HG03060 (cell line): ENCODE results near the gene FIBCD1.
"Not testable (repeated sequence)": the region's sequence is repeated elsewhere in the genome, so short reads cannot be mapped to it uniquely, and the experiment has no call there.

Experiments
- ATAC-seq: cut with Tn5 transposase; IDR thresholded peaks from one replicate; pipeline ENCODE4 v1.9.1; 2021; ENCODE audit warnings: low read depth, moderate number of reproducible peaks; ENCODE audit not compliant: unreplicated experiment

Gene FIBCD1

GRCh38 chr9:130911254-130912049, 27.6 kb downstream of the FIBCD1 start:
- ATAC-seq: no peak

DNA sequence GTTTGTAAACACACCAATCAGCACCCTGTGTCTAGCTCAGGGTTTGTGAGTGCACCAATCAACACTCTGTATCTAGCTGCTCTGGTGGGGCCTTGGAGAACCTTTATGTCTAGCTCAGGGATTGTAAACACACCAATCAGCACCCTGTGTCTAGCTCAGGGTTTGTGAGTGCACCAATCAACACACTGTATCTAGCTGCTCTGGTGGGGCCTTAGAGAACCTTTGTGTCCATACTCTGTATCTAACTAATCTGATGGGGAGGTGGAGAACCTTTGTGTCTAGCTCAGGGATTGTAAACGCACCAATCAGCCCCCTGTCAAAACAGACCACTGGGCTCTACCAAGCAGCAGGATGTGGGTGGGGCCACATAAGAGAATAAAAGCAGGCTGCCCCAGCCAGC, 28.4 kb downstream of the FIBCD1 start:
- ATAC-seq: not testable (repeated sequence)

GRCh38 chr9:130910041-130910440, 29.0 kb downstream of the FIBCD1 start:
- not testable (repeated sequence) for ATAC-seq

GRCh38 chr9:130908878-130909355, 30.1 kb downstream of the FIBCD1 start:
- no peak for ATAC-seq

GRCh38 chr9:130908146-130908877, 30.7 kb downstream of the FIBCD1 start:
- ATAC-seq: no peak

- ATAC-seq: no peak
These were observed 32.2 kb downstream of the FIBCD1 start for GRCh38 chr9:130906735-130907416.

GRCh38 chr9:130905902-130906734, 32.9 kb downstream of the FIBCD1 start:
- no peak for ATAC-seq

DNA sequence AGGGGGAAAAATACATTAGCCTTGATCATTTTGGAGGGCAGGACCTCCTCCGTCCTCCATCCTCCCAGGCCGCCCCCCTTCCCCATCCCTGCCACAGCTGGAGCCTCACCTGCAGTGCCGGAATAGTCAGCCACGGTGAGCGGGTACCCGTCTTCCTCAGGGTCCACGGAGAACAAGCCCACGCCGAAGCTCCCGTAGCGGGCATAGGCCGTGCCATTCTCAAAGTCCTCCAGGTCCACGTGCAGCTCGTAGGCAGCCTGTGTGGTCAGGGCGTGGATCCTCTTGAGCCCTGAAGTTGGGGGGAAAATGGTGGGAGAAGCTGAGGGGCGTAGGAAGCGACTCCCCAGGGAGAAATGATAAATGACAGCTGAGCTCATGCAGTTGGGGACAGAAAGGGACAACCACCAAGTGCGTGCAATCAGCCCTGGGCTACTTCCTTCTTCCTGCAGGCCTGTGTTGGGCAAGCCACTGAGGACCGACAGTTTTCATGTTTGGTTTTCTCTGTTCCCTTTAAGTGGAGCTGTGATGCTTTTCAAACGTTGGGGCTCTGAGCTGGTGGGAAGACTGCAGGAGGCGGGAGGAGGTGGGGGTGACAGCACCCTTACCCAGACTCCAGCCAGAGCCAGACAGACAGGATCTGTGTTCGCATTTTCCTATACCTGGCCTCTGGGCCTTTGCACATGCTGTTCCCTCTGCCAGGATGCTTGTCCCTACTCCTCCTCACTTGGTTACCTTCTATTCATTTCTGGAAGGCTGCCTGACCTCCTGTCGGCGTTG, 33.7 kb downstream of the FIBCD1 start:
- ATAC-seq: no peak

- ATAC-seq: no peak
These were observed 34.7 kb downstream of the FIBCD1 start for GRCh38 chr9:130904070-130905044.

DNA sequence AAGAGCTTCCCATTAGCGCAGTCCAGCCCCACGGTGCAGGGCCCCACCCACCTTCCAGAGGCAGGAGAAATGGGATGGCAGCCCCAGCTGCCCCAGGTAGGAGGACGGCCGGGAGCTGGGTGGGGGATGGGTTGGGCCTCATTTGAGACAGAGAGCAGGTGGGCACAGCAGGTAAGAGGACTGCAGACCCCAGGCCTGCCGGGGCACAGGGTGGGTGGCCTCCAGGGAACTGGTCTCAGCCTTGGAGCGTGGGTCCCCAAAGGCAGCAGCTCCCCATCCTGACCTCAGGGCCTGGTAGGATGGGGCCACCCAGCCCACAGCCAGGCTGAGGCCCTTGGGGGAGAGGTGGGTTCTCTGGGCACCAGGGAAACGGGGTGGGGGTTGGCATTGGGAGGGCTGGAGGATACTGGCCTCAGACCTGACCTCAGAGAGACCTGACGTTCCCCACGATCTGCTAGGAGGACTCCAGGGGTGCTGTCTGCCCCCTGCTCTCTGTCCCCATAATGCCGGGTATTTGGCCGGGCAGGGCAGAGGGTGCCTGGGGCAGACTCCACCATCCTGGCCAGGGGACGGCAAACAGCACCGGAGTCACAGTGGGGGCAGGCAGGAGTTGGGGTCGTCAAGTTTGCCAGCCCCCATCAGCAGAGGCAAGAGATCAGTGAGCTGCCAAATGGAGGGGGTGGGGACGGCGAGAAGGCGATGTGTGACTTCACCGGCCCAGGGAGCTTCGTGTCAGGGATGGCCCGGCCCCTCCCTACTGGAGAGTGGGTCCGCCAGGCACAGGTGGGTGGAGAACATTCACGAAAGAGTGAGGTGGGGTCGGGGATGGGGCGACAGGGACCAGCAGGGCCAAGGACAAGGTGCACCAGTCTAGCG, 35.6 kb downstream of the FIBCD1 start:
- no peak for ATAC-seq

- ATAC-seq: no peak
These were observed 36.6 kb downstream of the FIBCD1 start for GRCh38 chr9:130902204-130903185.

GRCh38 chr9:130901498-130902203, 37.4 kb downstream of the FIBCD1 start:
- no peak for ATAC-seq

DNA sequence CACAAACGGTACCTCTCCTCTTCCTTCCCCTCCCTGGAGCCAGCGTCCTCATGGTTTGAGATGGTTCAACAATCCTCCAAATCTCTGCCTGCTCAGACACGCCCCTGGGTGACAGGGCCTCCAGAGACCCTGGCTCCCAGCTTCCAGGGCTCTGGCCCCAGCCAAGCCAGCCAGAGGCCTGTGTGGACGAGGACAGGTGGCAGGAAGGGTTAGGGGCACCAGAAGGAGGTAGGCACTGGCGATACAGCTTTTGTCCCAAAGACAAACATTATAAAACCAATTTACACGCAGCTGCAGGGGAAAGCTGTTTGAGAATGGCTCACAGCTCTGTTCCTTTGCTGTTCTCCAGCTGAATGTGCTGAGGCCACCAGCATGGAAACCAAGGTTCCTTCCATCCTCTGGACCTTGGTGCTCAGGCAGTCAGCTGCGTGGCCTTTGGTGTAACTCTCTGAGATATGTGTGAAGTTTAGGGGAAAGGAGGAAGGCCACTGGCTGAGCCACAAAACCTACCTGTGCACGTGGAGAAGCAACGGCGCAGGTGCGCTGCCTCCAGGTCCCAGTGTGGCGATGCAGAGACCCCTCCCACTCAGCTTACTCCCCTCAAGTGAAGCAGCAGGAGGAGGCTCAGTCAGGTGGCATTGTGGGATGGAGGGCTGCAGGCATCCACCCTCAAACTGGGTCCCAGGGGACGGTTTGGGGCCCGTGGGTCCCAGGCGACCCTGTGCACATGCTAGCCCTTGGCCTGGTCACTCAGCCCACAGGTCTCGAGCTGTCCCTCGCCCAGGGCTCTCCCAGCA, 38.1 kb downstream of the FIBCD1 start:
- no peak for ATAC-seq

- no peak for ATAC-seq
These were observed 39.8 kb downstream of the FIBCD1 start for GRCh38 chr9:130899051-130899748.
